ENCODE measurements around the gene TGFBR2. TPM values are rescaled to one million over a fixed set of nuclear protein-coding genes. Genes with fewer than 3 reads are reported as not detected.
A peak's percentile ranks its signal among the peaks of the same experiment; 100 is the strongest.

The TGFBR2 gene
- total RNA-seq, 2 experiments from 2014 or later: 47.3 to 50.5 TPM

DNA sequence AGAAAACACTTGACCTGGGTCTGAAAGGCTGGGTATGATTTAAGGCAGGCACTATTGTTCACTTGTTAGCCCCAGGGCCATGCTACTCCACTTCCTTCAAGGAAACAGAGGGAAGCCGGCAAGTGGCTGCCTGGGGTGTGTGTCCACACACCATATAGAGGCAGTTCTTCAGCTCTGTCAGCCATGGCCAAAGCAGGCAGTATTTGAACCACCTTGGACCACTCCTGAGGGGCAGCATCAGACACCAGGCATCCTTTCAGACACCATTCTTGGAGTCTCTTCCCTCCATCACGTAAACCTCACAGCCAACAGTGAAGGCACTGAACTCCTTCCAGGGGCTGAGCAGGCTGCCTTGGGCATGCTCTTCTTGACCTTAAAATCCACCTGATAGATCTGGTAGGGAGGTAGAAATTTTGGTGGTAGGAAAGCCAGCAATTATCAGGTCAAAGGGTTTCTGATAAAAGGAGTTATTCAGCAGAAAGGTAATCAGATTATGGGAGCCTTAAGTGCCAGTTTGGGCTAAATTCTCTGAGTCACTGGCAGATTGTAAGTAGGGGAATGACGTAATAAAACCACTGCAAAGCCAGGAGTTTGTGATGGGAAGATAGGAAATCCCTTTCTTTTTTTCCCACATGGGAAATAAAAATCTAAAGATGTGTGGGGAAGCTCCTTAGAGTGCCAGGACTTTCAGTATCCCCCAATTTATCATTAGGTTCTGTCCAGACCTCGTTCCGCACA, 20.2 kb downstream of the TGFBR2 start:
- H3K9me3 Mint-ChIP-seq (ENCODE audit: low read depth): no peaks in the 10 kb centered on the region
- CTCF ChIA-PET: no interaction called here
- no peak overlapping the region for H3K4me3 Mint-ChIP-seq

GRCh38 chr3:30628205-30628900, 22.0 kb downstream of the TGFBR2 start:
- Mint-ChIP-seq H3K36me3 (peaks cover 49% of the 10 kb centered on the region), H3K9me3 (ENCODE audit: low read depth) (no peaks in the 10 kb centered on the region), H3K27ac (peak overlapping the region; percentile 89), H3K4me3 (no peak overlapping the region), H3K4me1 (peaks cover 92% of the 10 kb centered on the region), H3K27me3 (no peaks in the 10 kb centered on the region)
- CTCF ChIA-PET: interaction anchor here (0.9 to 2.1 kb wide), 15 partner anchors 11 to 590 kb away, joined by 3 to 18 read pairs (median 3); partner anchors contain the start of gene TGFBR2
- DNase-seq (no peak), ATAC-seq (no peak)

More for the DNA sequence above, 20.2 kb downstream of the TGFBR2 start:
- Mint-ChIP-seq H3K36me3 (peaks cover 51% of the 10 kb centered on the region), H3K27me3 (no peaks in the 10 kb centered on the region), H3K4me1 (peaks cover 92% of the 10 kb centered on the region), H3K27ac (peak overlapping the region; percentile 75)
- no peak for DNase-seq
- no peak for ATAC-seq

GRCh38 chr3:30628901-30629590, 22.6 kb downstream of the TGFBR2 start:
- Mint-ChIP-seq H3K9me3 (ENCODE audit: low read depth) (no peaks in the 10 kb centered on the region), H3K4me1 (peaks cover 91% of the 10 kb centered on the region), H3K27ac (peak overlapping the region; percentile 89), H3K27me3 (no peaks in the 10 kb centered on the region), H3K36me3 (peaks cover 44% of the 10 kb centered on the region), H3K4me3 (peak overlapping the region; percentile 34)
- DNase-seq (no peak), ATAC-seq (peak; percentile 46)
- CTCF ChIA-PET: interaction anchor here (0.7 to 2.1 kb wide), 18 partner anchors 11 to 591 kb away, joined by 3 to 18 read pairs (median 3); partner anchors contain the start of gene TGFBR2

GRCh38 chr3:30629746-30630145, 23.3 kb downstream of the TGFBR2 start:
- no peaks in the 10 kb centered on the region for H3K9me3 Mint-ChIP-seq (ENCODE audit: low read depth)
- H3K27me3 Mint-ChIP-seq: no peaks in the 10 kb centered on the region
- CTCF ChIA-PET: interaction anchor here (0.7 to 2.1 kb wide), 17 partner anchors 10 to 193 kb away, joined by 3 to 18 read pairs (median 3); partner anchors contain the start of gene TGFBR2
- H3K4me3 Mint-ChIP-seq: peak overlapping the region; percentile 34
- H3K36me3 Mint-ChIP-seq: peaks cover 45% of the 10 kb centered on the region
- H3K27ac Mint-ChIP-seq: peak overlapping the region; percentile 89
- DNase-seq: no peak
- ATAC-seq: peak; percentile 4
- H3K4me1 Mint-ChIP-seq: peaks cover 92% of the 10 kb centered on the region

GRCh38 chr3:30630238-30631030, 24.0 kb downstream of the TGFBR2 start:
- no peaks in the 10 kb centered on the region for H3K9me3 Mint-ChIP-seq (ENCODE audit: low read depth)
- peaks cover 95% of the 10 kb centered on the region for H3K4me1 Mint-ChIP-seq
- ATAC-seq (no peak), DNase-seq (no peak)
- peak overlapping the region; percentile 89 for H3K27ac Mint-ChIP-seq
- no peaks in the 10 kb centered on the region for H3K27me3 Mint-ChIP-seq
- peak overlapping the region; percentile 34 for H3K4me3 Mint-ChIP-seq
- CTCF ChIA-PET: interaction anchor here (0.8 to 2.7 kb wide), 10 partner anchors 10 to 282 kb away, joined by 3 to 13 read pairs (median 6); no protein-coding TSS in a partner anchor
- H3K36me3 Mint-ChIP-seq: peaks cover 46% of the 10 kb centered on the region

- Mint-ChIP-seq H3K4me1 (peaks cover 96% of the 10 kb centered on the region), H3K9me3 (ENCODE audit: low read depth) (no peaks in the 10 kb centered on the region), H3K36me3 (peaks cover 43% of the 10 kb centered on the region), H3K27me3 (no peaks in the 10 kb centered on the region), H3K27ac (peak overlapping the region; percentile 89), H3K4me3 (peak overlapping the region; percentile 63)
- DNase-seq (peak; percentile 80), ATAC-seq (peak; percentile 72)
- CTCF ChIA-PET: interaction anchor here (0.6 to 2.7 kb wide), 9 partner anchors 11 to 396 kb away, joined by 3 to 13 read pairs (median 6); no protein-coding TSS in a partner anchor
These were observed 25.0 kb downstream of the TGFBR2 start for GRCh38 chr3:30631243-30631904.

DNA sequence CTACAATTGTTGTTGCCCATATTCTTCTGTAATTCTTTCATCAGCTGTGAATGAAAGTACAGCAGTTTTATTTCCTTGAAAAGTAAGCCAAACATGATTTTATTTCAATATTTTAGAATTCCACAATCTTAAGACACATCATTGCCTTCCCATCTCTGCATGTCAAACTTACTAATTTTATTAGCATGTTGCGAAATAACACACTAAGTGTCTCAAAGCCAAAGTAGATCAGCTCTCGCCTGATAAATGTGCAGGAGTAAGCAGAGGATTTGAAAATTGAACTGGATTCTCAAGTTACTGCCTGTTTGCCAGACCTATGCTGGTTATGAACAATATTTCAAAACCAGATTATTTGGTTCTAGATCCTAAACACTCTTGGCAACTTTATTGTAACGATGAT, 25.7 kb downstream of the TGFBR2 start:
- Mint-ChIP-seq H3K4me3 (peak overlapping the region; percentile 63), H3K27me3 (no peaks in the 10 kb centered on the region), H3K27ac (peak overlapping the region; percentile 89), H3K36me3 (peaks cover 45% of the 10 kb centered on the region), H3K9me3 (ENCODE audit: low read depth) (no peaks in the 10 kb centered on the region), H3K4me1 (peaks cover 96% of the 10 kb centered on the region)
- ATAC-seq (no peak), DNase-seq (no peak)
- CTCF ChIA-PET: interaction anchor here (1.0 to 2.7 kb wide), 7 partner anchors 10 to 27 kb away, joined by 4 to 13 read pairs (median 6); no protein-coding TSS in a partner anchor

GRCh38 chr3:30632521-30632920, 26.1 kb downstream of the TGFBR2 start:
- DNase-seq (no peak), ATAC-seq (no peak)
- H3K27me3 Mint-ChIP-seq: no peaks in the 10 kb centered on the region
- H3K4me3 Mint-ChIP-seq: peak overlapping the region; percentile 63
- H3K27ac Mint-ChIP-seq: peak overlapping the region; percentile 89
- H3K36me3 Mint-ChIP-seq: peaks cover 45% of the 10 kb centered on the region
- CTCF ChIA-PET: interaction anchor here (1.0 to 2.7 kb wide), 5 partner anchors 10 to 26 kb away, joined by 4 to 13 read pairs (median 6); no protein-coding TSS in a partner anchor
- H3K4me1 Mint-ChIP-seq: peaks cover 96% of the 10 kb centered on the region
- H3K9me3 Mint-ChIP-seq (ENCODE audit: low read depth): no peaks in the 10 kb centered on the region

DNA sequence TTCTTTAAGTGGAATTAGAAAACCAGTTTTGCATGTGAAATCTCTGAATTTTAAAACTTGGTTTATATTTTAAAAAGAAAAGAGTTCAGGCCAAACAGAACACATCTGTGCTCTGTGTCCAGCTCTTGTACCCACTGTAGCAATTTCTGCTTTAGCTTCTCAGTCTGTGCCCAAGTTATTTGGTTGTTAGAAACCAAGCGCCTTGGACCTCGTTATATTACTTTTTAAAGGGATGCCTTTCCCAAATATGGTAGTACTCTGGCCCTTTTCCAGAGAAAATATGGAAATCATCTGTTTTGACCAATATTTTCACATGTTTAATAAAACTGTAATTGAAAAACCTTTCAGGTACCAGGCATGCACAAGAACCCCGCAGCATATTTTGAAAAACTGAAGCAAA, 27.3 kb downstream of the TGFBR2 start:
- no peak for ATAC-seq
- H3K36me3 Mint-ChIP-seq: peaks cover 49% of the 10 kb centered on the region
- CTCF ChIA-PET: interaction anchor here (0.7 to 2.7 kb wide), 3 partner anchors 9 to 23 kb away, joined by 3 to 11 read pairs (median 8); no protein-coding TSS in a partner anchor

DNA sequence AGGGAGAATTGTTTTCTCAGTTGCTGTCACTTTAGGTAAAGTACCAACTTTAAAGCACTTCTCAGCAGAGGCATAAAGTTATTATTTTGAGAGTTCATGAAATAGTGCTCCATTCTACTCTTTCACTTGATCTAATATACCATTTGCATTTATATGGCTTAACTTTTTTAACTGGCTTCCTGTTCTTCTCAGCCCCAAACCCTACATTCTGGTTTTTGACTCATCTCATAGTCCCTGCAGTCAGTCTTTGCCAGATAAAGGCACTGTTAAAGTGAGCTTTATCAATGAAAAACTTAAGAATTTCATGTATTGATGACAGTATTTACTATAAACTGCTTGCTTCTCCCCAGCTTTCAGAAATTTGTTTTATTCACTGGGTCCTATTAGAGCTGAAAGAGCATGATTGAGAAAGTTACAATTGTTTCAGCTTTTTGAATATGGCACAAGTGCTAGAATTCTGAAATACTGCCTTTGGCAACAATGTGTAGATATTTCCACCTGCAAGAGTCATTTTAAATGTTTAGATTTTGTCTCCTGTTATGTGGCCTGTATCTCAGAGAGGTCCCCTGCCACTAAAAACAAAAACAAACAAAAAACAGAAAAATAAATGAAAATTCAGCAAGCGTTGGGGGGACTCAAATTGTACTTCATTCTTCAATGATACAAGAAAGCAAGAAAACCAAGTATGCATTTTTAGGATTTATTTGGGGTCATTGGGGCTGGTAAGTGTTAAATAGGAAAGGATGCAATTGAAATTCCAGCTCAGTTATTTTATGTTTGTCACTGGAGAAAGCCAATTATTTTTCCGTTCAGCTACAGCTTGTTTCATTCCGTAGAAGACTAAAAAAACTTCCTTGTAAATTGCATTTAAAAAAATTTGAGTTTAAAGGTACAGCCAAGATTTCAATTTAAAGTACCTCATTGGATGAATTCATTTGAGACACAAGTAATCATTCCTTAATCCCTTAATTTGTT, 28.6 kb downstream of the TGFBR2 start:
- Mint-ChIP-seq H3K9me3 (ENCODE audit: low read depth) (no peaks in the 10 kb centered on the region), H3K4me3 (peak overlapping the region; percentile 49), H3K27ac (peak overlapping the region; percentile 96), H3K4me1 (peaks cover 96% of the 10 kb centered on the region), H3K27me3 (no peaks in the 10 kb centered on the region), H3K36me3 (peaks cover 43% of the 10 kb centered on the region)
- peak; percentile 32 for ATAC-seq
- CTCF ChIA-PET: interaction anchor here (0.9 to 4.2 kb wide), 11 partner anchors 8 to 287 kb away, joined by 3 to 15 read pairs (median 6); no protein-coding TSS in a partner anchor
- no peak for DNase-seq

More for the DNA sequence above, 27.3 kb downstream of the TGFBR2 start:
- Mint-ChIP-seq H3K27ac (peak overlapping the region; percentile 89), H3K4me3 (no peak overlapping the region), H3K9me3 (ENCODE audit: low read depth) (no peaks in the 10 kb centered on the region), H3K27me3 (no peaks in the 10 kb centered on the region), H3K4me1 (peaks cover 96% of the 10 kb centered on the region)
- DNase-seq: no peak
